ENCODE results near the gene SAP25.
"Not testable (repeated sequence)": the region's sequence is repeated elsewhere in the genome, so short reads cannot be mapped to it uniquely, and the experiment has no call there.

The SAP25 gene

GRCh38 chr7:100546129-100546925 is 27.4 kb downstream of the SAP25 start:
- peak overlapping the region; percentile 57 to 63 for H3K9ac ChIP-seq (ENCODE audit: low read depth in 1 of 2, low read length in 2 of 2)

GRCh38 chr7:100545360-100546128 is 28.2 kb downstream of the SAP25 start:
- peaks cover 48 to 51% of the 10 kb centered on the region in 2 donors for H3K4me1 ChIP-seq (ENCODE audit: control insufficient read depth in 2 of 2, insufficient read depth in 2 of 2, low read length in 2 of 2)
- H3K36me3 ChIP-seq (ENCODE audit: control insufficient read depth in 2 of 2, insufficient read depth in 2 of 2, low read length in 2 of 2), result peaks cover 11 to 13% of the 10 kb centered on the region in 2 donors
- H3K9me3 ChIP-seq (ENCODE audit: control insufficient read depth in 2 of 2, low read length in 2 of 2), result no peaks in the 10 kb centered on the region
- peak overlapping the region; percentile 89 to 97 for H3K27ac ChIP-seq (ENCODE audit: low read depth in 2 of 2, low read length in 2 of 2)
- peak overlapping the region; percentile 36 to 55 for H3K9ac ChIP-seq (ENCODE audit: low read depth in 1 of 2, low read length in 2 of 2)
- H3K4me3 ChIP-seq (ENCODE audit: low read length in 2 of 2), result peak overlapping the region in 1 of 2 donors; percentile 14
- H3K27me3 ChIP-seq (ENCODE audit: control insufficient read depth in 2 of 2, insufficient read depth in 2 of 2, low read length in 2 of 2), result no peaks in the 10 kb centered on the region

More at GRCh38 chr7:100546129-100546925, 27.4 kb downstream of the SAP25 start:
- Histone ChIP-seq H3K36me3 (ENCODE audit: control insufficient read depth in 2 of 2, insufficient read depth in 2 of 2, low read length in 2 of 2) (peaks cover 13 to 16% of the 10 kb centered on the region in 2 donors), H3K27me3 (ENCODE audit: control insufficient read depth in 2 of 2, insufficient read depth in 2 of 2, low read length in 2 of 2) (no peaks in the 10 kb centered on the region), H3K9me3 (ENCODE audit: control insufficient read depth in 2 of 2, low read length in 2 of 2) (no peaks in the 10 kb centered on the region), H3K4me1 (ENCODE audit: control insufficient read depth in 2 of 2, insufficient read depth in 2 of 2, low read length in 2 of 2) (peaks cover 44 to 49% of the 10 kb centered on the region in 2 donors), H3K27ac (ENCODE audit: low read depth in 2 of 2, low read length in 2 of 2) (peak overlapping the region; percentile 89 to 97), H3K4me3 (ENCODE audit: low read length in 2 of 2) (peak overlapping the region; percentile 32 to 55)

- H3K4me3 ChIP-seq (ENCODE audit: low read length in 2 of 2), result no peak overlapping the region
- peaks cover 53 to 56% of the 10 kb centered on the region in 2 donors for H3K4me1 ChIP-seq (ENCODE audit: control insufficient read depth in 2 of 2, insufficient read depth in 2 of 2, low read length in 2 of 2)
- H3K9me3 ChIP-seq (ENCODE audit: control insufficient read depth in 2 of 2, low read length in 2 of 2), result no peaks in the 10 kb centered on the region
- peaks cover 7 to 9% of the 10 kb centered on the region in 2 donors for H3K36me3 ChIP-seq (ENCODE audit: control insufficient read depth in 2 of 2, insufficient read depth in 2 of 2, low read length in 2 of 2)
- peak overlapping the region; percentile 36 to 55 for H3K9ac ChIP-seq (ENCODE audit: low read depth in 1 of 2, low read length in 2 of 2)
- H3K27me3 ChIP-seq (ENCODE audit: control insufficient read depth in 2 of 2, insufficient read depth in 2 of 2, low read length in 2 of 2), result no peaks in the 10 kb centered on the region
- H3K27ac ChIP-seq (ENCODE audit: low read depth in 2 of 2, low read length in 2 of 2), result peak overlapping the region; percentile 89 to 97
Observed at GRCh38 chr7:100544967-100545359, 28.7 kb downstream of the SAP25 start.

- Histone ChIP-seq H3K9me3 (ENCODE audit: control insufficient read depth in 2 of 2, low read length in 2 of 2) (no peaks in the 10 kb centered on the region), H3K4me1 (ENCODE audit: control insufficient read depth in 2 of 2, insufficient read depth in 2 of 2, low read length in 2 of 2) (peaks cover 56 to 61% of the 10 kb centered on the region in 2 donors), H3K27me3 (ENCODE audit: control insufficient read depth in 2 of 2, insufficient read depth in 2 of 2, low read length in 2 of 2) (no peaks in the 10 kb centered on the region), H3K27ac (ENCODE audit: low read depth in 2 of 2, low read length in 2 of 2) (peak overlapping the region; percentile 89 to 97), H3K36me3 (ENCODE audit: control insufficient read depth in 2 of 2, insufficient read depth in 2 of 2, low read length in 2 of 2) (peaks cover 4 to 8% of the 10 kb centered on the region in 2 donors), H3K9ac (ENCODE audit: low read depth in 1 of 2, low read length in 2 of 2) (peak overlapping the region; percentile 13 to 18), H3K4me3 (ENCODE audit: low read length in 2 of 2) (no peak overlapping the region)
Observed at GRCh38 chr7:100544386-100544785, 29.3 kb downstream of the SAP25 start.

GRCh38 chr7:100543586-100543985 is 30.1 kb downstream of the SAP25 start:
- Histone ChIP-seq H3K27me3 (ENCODE audit: control insufficient read depth in 2 of 2, insufficient read depth in 2 of 2, low read length in 2 of 2) (no peaks in the 10 kb centered on the region), H3K9me3 (ENCODE audit: control insufficient read depth in 2 of 2, low read length in 2 of 2) (no peaks in the 10 kb centered on the region), H3K4me1 (ENCODE audit: control insufficient read depth in 2 of 2, insufficient read depth in 2 of 2, low read length in 2 of 2) (peaks cover 53 to 60% of the 10 kb centered on the region in 2 donors), H3K9ac (ENCODE audit: low read depth in 1 of 2, low read length in 2 of 2) (no peak overlapping the region), H3K36me3 (ENCODE audit: control insufficient read depth in 2 of 2, insufficient read depth in 2 of 2, low read length in 2 of 2) (no peaks in the 10 kb centered on the region), H3K4me3 (ENCODE audit: low read length in 2 of 2) (no peak overlapping the region), H3K27ac (ENCODE audit: low read depth in 2 of 2, low read length in 2 of 2) (peak overlapping the region; percentile 89 to 97)

GRCh38 chr7:100541309-100541708 is 32.4 kb downstream of the SAP25 start:
- H3K36me3 ChIP-seq (ENCODE audit: control insufficient read depth in 2 of 2, insufficient read depth in 2 of 2, low read length in 2 of 2); H3K27me3 ChIP-seq (ENCODE audit: control insufficient read depth in 2 of 2, insufficient read depth in 2 of 2, low read length in 2 of 2); H3K9ac ChIP-seq (ENCODE audit: low read depth in 1 of 2, low read length in 2 of 2); H3K9me3 ChIP-seq (ENCODE audit: control insufficient read depth in 2 of 2, low read length in 2 of 2); H3K27ac ChIP-seq (ENCODE audit: low read depth in 2 of 2, low read length in 2 of 2): not testable (repeated sequence)
- H3K4me3 ChIP-seq (ENCODE audit: low read length in 2 of 2), result peak overlapping the region in 1 of 2 donors; percentile 52
- H3K4me1 ChIP-seq (ENCODE audit: control insufficient read depth in 2 of 2, insufficient read depth in 2 of 2, low read length in 2 of 2), result peaks cover 41 to 43% of the 10 kb centered on the region in 2 donors

GRCh38 chr7:100540073-100540723 is 33.5 kb downstream of the SAP25 start:
- peak overlapping the region; percentile 85 to 87 for H3K27ac ChIP-seq (ENCODE audit: low read depth in 2 of 2, low read length in 2 of 2)
- H3K36me3 ChIP-seq (ENCODE audit: control insufficient read depth in 2 of 2, insufficient read depth in 2 of 2, low read length in 2 of 2), result no peaks in the 10 kb centered on the region
- H3K9ac ChIP-seq (ENCODE audit: low read depth in 1 of 2, low read length in 2 of 2), result peak overlapping the region; percentile 52
- peak overlapping the region; percentile 88 to 95 for H3K4me3 ChIP-seq (ENCODE audit: low read length in 2 of 2)
- H3K4me1 ChIP-seq (ENCODE audit: control insufficient read depth in 2 of 2, insufficient read depth in 2 of 2, low read length in 2 of 2), result peaks cover 30 to 35% of the 10 kb centered on the region in 2 donors
- H3K9me3 ChIP-seq (ENCODE audit: control insufficient read depth in 2 of 2, low read length in 2 of 2), result no peaks in the 10 kb centered on the region
- H3K27me3 ChIP-seq (ENCODE audit: control insufficient read depth in 2 of 2, insufficient read depth in 2 of 2, low read length in 2 of 2), result no peaks in the 10 kb centered on the region

- H3K36me3 ChIP-seq (ENCODE audit: control insufficient read depth in 2 of 2, insufficient read depth in 2 of 2, low read length in 2 of 2), result no peaks in the 10 kb centered on the region
- peak overlapping the region; percentile 52 to 85 for H3K9ac ChIP-seq (ENCODE audit: low read depth in 1 of 2, low read length in 2 of 2)
- no peaks in the 10 kb centered on the region for H3K9me3 ChIP-seq (ENCODE audit: control insufficient read depth in 2 of 2, low read length in 2 of 2)
- H3K4me3 ChIP-seq (ENCODE audit: low read length in 2 of 2), result peak overlapping the region; percentile 88 to 95
- no peaks in the 10 kb centered on the region for H3K27me3 ChIP-seq (ENCODE audit: control insufficient read depth in 2 of 2, insufficient read depth in 2 of 2, low read length in 2 of 2)
- peak overlapping the region; percentile 85 to 87 for H3K27ac ChIP-seq (ENCODE audit: low read depth in 2 of 2, low read length in 2 of 2)
- peaks cover 24 to 29% of the 10 kb centered on the region in 2 donors for H3K4me1 ChIP-seq (ENCODE audit: control insufficient read depth in 2 of 2, insufficient read depth in 2 of 2, low read length in 2 of 2)
Observed at GRCh38 chr7:100539436-100540006, 34.2 kb downstream of the SAP25 start.

GRCh38 chr7:100538654-100539435 is 34.9 kb downstream of the SAP25 start, which contains the start of gene AGFG2:
AGFG2 (plus strand) TSS chr7:100539203; CDS start chr7:100539347, 144 bp downstream.
- Histone ChIP-seq H3K27me3 (ENCODE audit: control insufficient read depth in 2 of 2, insufficient read depth in 2 of 2, low read length in 2 of 2) (no peaks in the 10 kb centered on the region), H3K9ac (ENCODE audit: low read depth in 1 of 2, low read length in 2 of 2) (peak within 1 kb of the TSS; percentile 52 to 85), H3K4me1 (ENCODE audit: control insufficient read depth in 2 of 2, insufficient read depth in 2 of 2, low read length in 2 of 2) (peaks cover 17 to 23% of the 10 kb centered on the region in 2 donors), H3K4me3 (ENCODE audit: low read length in 2 of 2) (peak within 1 kb of the TSS; percentile 88 to 95), H3K27ac (ENCODE audit: low read depth in 2 of 2, low read length in 2 of 2) (peak within 1 kb of the TSS; percentile 85 to 87), H3K36me3 (ENCODE audit: control insufficient read depth in 2 of 2, insufficient read depth in 2 of 2, low read length in 2 of 2) (no peaks in the 10 kb centered on the region), H3K9me3 (ENCODE audit: control insufficient read depth in 2 of 2, low read length in 2 of 2) (no peaks in the 10 kb centered on the region)

All from mucosa of rectum (tissue), 2 donors.